Measurements from ENCODE around the gene ALAS2. TPM values are rescaled to one million over a fixed set of nuclear protein-coding genes. Genes with fewer than 3 reads are reported as not detected.
"Not testable (repeated sequence)": the region's sequence is repeated elsewhere in the genome, so short reads cannot be mapped to it uniquely, and the experiment has no call there.

Gene ALAS2
- total RNA-seq, 1 donor from 2014 or later, result 5.6 TPM

- no peak for TF ChIP-seq POLR2A (IDR thresholded peaks at IDR 0.05)
- no peak for TF ChIP-seq CTCF (IDR thresholded peaks at IDR 0.05)
- no peak for TF ChIP-seq POLR2AphosphoS5 (IDR thresholded peaks at IDR 0.05; ENCODE audit: insufficient read depth in 1 of 2, low read depth in 1 of 2)
- intact Hi-C loops (cut with DNase I), result no loop called here
- Histone ChIP-seq H3K36me3 (no peaks in the 10 kb centered on the region), H3K9me3 (no peaks in the 10 kb centered on the region), H3K4me1 (no peaks in the 10 kb centered on the region), H3K4me3 (no peak overlapping the region), H3K27ac (no peak overlapping the region), H3K27me3 (no peaks in the 10 kb centered on the region)
- DNase-seq (ENCODE audit: extremely low spot score in 2 of 2), result no peak
Observed at GRCh38 chrX:54994668-54995351, 36.0 kb downstream of the ALAS2 start.

GRCh38 chrX:54994099-54994498 is 36.7 kb downstream of the ALAS2 start, which contains the start of gene PFKFB1:
Gene PFKFB1 (minus strand): TSS chrX:54994188. CDS start chrX:54994007, 181 bp downstream.
- Histone ChIP-seq H3K36me3 (no peaks in the 10 kb centered on the region), H3K9me3 (no peaks in the 10 kb centered on the region), H3K4me1 (no peaks in the 10 kb centered on the region), H3K4me3 (no peak within 1 kb of the TSS), H3K27ac (no peak within 1 kb of the TSS), H3K27me3 (no peaks in the 10 kb centered on the region)
- intact Hi-C loops (cut with DNase I), result no loop called here
- no peak for DNase-seq (ENCODE audit: extremely low spot score in 2 of 2)
- no peak for TF ChIP-seq POLR2A (IDR thresholded peaks at IDR 0.05)
- no peak for TF ChIP-seq POLR2AphosphoS5 (IDR thresholded peaks at IDR 0.05; ENCODE audit: insufficient read depth in 1 of 2, low read depth in 1 of 2)

GRCh38 chrX:54992911-54993622 is 37.7 kb downstream of the ALAS2 start:
- H3K27ac ChIP-seq, result no peak overlapping the region
- H3K4me1 ChIP-seq, result no peaks in the 10 kb centered on the region
- no peak overlapping the region for H3K4me3 ChIP-seq
- TF ChIP-seq POLR2AphosphoS5 (IDR thresholded peaks at IDR 0.05; ENCODE audit: insufficient read depth in 1 of 2, low read depth in 1 of 2) (no peak), CTCF (IDR thresholded peaks at IDR 0.05) (no peak), POLR2A (IDR thresholded peaks at IDR 0.05) (no peak)
- H3K36me3 ChIP-seq, result no peaks in the 10 kb centered on the region
- H3K27me3 ChIP-seq, result no peaks in the 10 kb centered on the region
- no peaks in the 10 kb centered on the region for H3K9me3 ChIP-seq
- no peak for DNase-seq (ENCODE audit: extremely low spot score in 2 of 2)
- intact Hi-C loops (cut with DNase I), result no loop called here

- intact Hi-C loops (cut with DNase I), result no loop called here
- no peak overlapping the region for H3K27ac ChIP-seq
- TF ChIP-seq CTCF (IDR thresholded peaks at IDR 0.05) (no peak), POLR2AphosphoS5 (IDR thresholded peaks at IDR 0.05; ENCODE audit: insufficient read depth in 1 of 2, low read depth in 1 of 2) (no peak), POLR2A (IDR thresholded peaks at IDR 0.05) (no peak)
Observed at GRCh38 chrX:54991706-54992105, 39.1 kb downstream of the ALAS2 start.

GRCh38 chrX:54983306-54983705 is 47.5 kb downstream of the ALAS2 start:
- H3K4me3 ChIP-seq; intact Hi-C loops (cut with DNase I); H3K4me1 ChIP-seq; H3K36me3 ChIP-seq; DNase-seq (ENCODE audit: extremely low spot score in 2 of 2); H3K9me3 ChIP-seq; H3K27me3 ChIP-seq; H3K27ac ChIP-seq: not testable (repeated sequence)

More at GRCh38 chrX:54991706-54992105, 39.1 kb downstream of the ALAS2 start:
- Histone ChIP-seq H3K4me1 (no peaks in the 10 kb centered on the region), H3K4me3 (no peak overlapping the region), H3K9me3 (no peaks in the 10 kb centered on the region), H3K36me3 (no peaks in the 10 kb centered on the region), H3K27me3 (no peaks in the 10 kb centered on the region)
- no peak for DNase-seq (ENCODE audit: extremely low spot score in 2 of 2)

- Histone ChIP-seq H3K9me3 (no peaks in the 10 kb centered on the region), H3K27me3 (no peaks in the 10 kb centered on the region), H3K4me1 (no peaks in the 10 kb centered on the region), H3K36me3 (no peaks in the 10 kb centered on the region), H3K27ac (no peak overlapping the region), H3K4me3 (no peak overlapping the region)
- intact Hi-C loops (cut with DNase I), result no loop called here
- TF ChIP-seq CTCF (IDR thresholded peaks at IDR 0.05), result no peak
- no peak for TF ChIP-seq POLR2A (IDR thresholded peaks at IDR 0.05)
- TF ChIP-seq POLR2AphosphoS5 (IDR thresholded peaks at IDR 0.05; ENCODE audit: insufficient read depth in 1 of 2, low read depth in 1 of 2), result no peak
- no peak for DNase-seq (ENCODE audit: extremely low spot score in 2 of 2)
Observed at GRCh38 chrX:54980334-54980733, 50.4 kb downstream of the ALAS2 start.
